ENCODE data around the gene EIF4G3.
"Not testable (repeated sequence)": the region's sequence is repeated elsewhere in the genome, so short reads cannot be mapped to it uniquely, and the experiment has no call there.

The EIF4G3 gene

DNA sequence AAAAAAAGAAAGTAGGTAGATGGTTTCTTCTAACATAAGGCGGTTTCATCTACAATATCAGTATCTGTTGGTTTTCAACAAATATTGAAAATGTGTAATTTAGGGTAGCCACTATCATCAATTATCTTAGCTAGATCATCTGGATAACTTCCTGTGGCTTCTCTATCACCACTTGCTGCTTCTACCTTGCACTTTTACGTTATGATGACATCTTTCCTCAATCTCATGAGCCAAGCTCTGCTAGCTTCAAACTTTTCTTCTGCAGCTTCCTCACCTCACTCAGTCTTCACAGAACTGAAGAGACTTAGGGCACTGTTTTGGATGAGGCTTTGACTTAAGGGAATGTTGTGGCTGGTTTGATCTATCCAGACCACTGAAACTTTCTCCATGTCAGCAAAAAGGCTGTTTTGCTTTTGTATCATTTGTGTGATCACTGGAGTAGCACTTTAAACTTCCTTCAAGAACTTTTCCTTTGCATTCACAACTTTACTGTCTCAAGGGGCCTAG, 244.7 kb downstream of the EIF4G3 start:
- no peak for DNase-seq

DNA sequence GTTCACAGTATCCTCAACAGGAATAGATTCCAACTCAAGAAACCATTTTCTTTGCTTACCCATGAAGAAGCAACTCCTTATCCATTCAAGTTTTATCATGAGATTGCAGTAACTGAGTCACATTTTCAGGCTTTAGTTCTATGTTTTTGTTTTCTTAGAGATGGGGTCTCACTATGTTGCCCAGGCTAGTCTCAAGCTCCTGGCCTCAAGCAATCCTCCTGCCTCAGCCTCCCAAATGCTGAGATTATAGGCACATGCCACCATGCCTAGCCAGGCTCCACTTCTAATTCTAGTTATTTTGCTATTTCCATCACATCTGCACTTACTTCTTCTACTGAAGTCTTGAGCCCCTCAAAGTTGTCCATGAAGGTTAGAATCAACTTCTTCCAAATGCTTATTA, 246.3 kb downstream of the EIF4G3 start:
- DNase-seq, result no peak

GRCh38 chr1:20928146-20928545, 248.6 kb downstream of the EIF4G3 start:
- DNase-seq, result no peak

- no peak for DNase-seq
Observed at GRCh38 chr1:20921285-20921684, 255.4 kb downstream of the EIF4G3 start.

DNA sequence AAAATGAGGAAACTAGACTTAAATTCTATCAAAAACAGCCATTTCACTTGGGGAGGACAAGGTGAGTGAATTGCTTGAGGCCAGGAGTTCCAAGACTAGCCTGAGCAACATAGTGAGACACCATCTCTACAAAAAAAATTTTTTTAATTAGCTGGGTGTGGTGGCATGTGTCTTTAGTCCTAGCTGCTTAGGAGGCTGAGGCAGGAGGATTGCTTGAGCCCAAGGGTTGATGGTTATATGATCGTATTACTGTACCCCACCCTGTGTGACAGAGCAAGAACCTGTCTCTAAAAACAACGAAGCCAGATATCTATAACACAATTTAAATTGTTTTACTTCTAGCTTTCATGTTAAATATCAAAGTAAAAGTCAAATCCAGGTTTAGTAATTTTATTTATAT, 263.5 kb downstream of the EIF4G3 start:
- DNase-seq, result no peak

- not testable (repeated sequence) for DNase-seq
Observed at GRCh38 chr1:20907526-20907925, 269.2 kb downstream of the EIF4G3 start.

- DNase-seq, result no peak
Observed at GRCh38 chr1:20903437-20903836, 273.3 kb downstream of the EIF4G3 start.

DNA sequence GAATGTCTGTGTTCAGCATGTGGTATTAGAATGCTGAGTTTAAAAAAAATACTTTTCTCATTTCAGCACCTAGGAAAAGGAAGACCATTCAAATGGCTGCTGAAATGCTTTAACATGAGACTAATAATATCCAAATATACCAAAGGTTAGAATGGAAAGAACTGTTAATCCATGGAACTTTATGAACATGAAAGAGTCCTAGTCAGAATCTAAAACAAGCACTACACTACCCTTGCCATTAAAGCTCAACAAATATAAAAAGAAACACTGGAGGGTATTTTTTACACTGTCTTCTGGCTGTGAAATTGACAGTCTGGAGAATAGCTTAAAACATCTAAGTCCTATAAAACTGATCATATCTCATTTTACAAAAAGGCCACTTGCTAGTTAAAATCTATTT, 276.6 kb downstream of the EIF4G3 start:
- DNase-seq, result no peak

DNA sequence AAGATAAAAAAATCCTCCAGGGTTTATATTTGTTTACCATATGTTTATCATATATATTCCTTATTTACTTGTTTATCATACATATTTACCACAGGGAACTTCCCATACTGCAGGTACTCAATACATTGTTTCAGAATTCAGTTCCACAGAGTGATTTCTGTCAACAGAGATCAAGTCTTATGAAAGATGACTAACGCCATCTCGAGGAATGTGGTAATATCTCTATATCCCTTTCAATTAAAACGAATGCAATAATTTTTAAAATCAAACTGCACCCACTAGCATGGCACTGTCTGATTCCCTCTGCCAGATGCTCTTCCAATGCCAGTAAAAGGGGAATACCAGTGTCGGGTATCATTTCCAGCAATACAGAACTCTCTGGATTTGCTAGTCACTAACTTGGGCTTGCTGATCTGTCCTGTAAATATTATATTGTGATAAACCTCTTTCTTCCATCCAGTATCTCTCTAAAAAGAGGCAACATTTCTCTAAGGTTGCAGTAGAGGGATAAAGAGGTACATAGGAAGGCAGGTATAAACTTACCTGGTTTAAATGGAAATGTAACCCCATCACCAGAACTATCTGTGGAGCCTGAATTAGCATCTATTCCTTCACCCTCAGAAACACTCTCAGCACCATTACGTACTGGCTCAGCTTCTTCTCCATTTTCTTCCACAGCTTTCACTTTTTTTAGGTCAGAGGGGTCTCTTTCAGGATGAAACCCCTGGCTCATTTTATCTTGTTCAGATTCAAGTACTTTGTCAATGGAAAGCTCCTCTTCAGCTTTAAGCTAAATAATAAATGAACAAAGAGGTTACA, 277.3 kb downstream of the EIF4G3 start:
- no peak for DNase-seq

GRCh38 chr1:20896826-20897225, 279.9 kb downstream of the EIF4G3 start:
- DNase-seq, result no peak

- DNase-seq, result no peak
Observed at GRCh38 chr1:20893931-20894330, 282.8 kb downstream of the EIF4G3 start.

- DNase-seq, result no peak
Observed at GRCh38 chr1:20891091-20891490, 285.6 kb downstream of the EIF4G3 start.

DNA sequence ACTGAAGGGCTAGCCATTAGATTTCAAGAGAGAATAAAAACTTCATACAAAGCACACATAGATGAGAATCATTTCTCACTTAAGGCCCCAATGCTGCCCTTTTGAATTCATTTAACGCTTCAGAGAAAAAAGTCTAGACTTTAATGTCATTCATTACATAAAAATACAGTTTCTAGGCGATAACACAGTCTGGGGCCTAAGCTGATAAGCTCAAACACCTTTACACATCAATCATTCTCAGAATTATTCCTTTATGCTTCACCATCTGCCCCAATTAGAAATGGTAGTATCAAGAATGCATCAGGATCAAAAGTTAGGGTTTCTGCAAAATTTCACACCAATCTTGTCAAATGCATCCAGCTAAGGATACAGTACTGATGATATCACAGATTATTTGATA, 289.5 kb downstream of the EIF4G3 start:
- no peak for DNase-seq

DNA sequence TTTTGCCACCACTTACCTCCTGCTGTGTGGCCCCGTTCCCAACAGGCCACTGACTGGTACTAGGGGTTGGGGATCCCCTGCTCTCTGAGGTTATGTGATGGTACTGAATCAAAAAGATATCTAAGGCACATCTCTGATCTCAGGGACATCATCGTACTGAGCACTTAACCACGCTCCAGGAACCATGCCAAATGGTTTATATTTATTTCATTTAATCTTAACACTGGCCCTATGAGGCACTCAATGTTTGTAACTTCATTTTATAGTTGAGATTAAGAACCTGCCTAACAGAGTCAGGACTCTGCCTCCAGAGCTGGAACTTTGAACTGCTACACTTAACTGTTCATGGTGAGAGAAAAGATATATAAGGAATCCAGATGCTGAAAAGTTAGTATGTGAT, 291.6 kb downstream of the EIF4G3 start:
- no peak for DNase-seq

- no peak for DNase-seq
Observed at GRCh38 chr1:20884513-20884912, 292.2 kb downstream of the EIF4G3 start.

DNA sequence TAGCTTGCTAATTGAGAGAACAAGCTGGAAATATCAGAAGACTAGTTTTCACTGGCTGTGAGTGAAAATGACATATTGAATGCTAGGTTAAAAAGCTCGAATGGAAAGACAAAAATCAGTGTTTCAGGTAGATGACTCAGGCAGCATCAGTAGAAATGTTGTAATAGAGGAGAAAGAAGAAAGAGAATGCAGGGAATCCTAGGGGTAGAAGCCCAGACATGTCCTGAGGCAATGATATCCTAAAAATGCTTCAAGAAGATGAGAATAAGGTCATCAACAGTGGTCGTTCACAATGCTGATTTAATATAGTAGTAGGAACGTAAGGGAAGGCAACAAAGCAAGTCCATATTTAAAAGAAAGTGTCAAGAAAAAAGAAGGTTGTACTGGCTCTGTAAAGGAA, 292.9 kb downstream of the EIF4G3 start:
- DNase-seq, result no peak

- no peak for DNase-seq
Observed at GRCh38 chr1:20882837-20883236, 293.9 kb downstream of the EIF4G3 start.

- DNase-seq, result no peak
Observed at GRCh38 chr1:20878799-20879198, 297.9 kb downstream of the EIF4G3 start.

DNA sequence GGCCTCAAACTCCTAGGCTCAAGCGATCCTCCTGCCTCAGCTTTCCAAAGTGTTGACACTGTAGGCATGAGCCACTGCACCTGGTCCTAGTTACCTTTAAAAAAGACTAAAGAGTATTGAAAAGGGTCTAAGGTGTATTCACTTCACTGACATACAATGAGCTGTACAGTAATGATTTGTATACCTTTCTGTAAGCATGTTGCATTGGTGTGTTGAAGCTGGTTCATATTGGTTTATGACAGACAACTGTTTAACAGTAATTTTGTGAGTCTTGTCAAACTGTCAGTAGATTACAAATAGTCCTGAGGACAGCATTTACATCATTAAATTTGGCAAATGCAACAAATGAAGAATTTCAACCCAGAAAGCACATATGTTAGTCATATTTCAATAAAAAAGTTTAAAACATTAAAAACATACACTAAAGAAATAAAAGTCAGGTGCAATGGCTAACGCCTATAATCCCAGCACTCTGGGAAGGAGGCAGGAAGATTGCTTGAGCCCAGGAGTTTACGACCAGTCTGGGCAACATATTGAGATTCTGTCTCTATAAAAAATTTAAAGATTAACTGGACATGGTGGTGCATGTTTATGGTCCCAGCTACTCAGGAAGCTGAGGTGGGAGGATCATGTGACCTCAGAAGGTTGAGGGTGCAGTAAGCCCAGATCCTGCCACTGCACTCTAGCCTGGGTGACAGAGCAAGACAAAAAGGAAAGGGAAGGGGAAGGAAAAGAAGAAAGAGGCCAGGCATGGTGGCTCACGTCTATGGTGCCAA, 301.3 kb downstream of the EIF4G3 start:
- no peak for DNase-seq

GRCh38 chr1:20873311-20873710, 303.4 kb downstream of the EIF4G3 start:
- DNase-seq, result no peak

DNA sequence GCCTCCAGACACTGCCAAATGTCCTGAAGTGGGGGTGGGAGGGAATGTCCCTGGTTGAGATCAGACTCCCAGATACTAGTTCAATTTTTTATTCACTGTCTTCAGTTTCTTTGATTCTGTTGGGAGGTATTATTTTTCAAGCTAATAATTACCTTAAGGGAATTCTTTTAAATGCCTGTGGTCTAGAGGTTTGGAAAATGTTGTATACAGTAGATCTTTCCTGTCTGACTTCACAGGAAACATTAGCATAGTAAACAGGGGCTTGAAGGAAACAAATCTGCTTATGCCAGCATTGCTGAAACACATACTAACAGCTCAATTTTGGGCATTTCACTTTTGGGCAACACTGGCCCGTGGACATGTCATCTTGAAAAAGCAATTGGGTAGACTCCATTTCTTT, 305.3 kb downstream of the EIF4G3 start:
- DNase-seq, result no peak

GRCh38 chr1:20870718-20871117, 306.0 kb downstream of the EIF4G3 start:
- DNase-seq, result no peak

- DNase-seq, result no peak
Observed at GRCh38 chr1:20868263-20868662, 308.4 kb downstream of the EIF4G3 start.

- peak; percentile 49 for DNase-seq
Observed at GRCh38 chr1:20867847-20868246, 308.9 kb downstream of the EIF4G3 start.
